Lower leg skin (tissue), 4 donors: ENCODE measurements around the gene EPM2A. TPM values are rescaled to one million over a fixed set of nuclear protein-coding genes. Genes with fewer than 3 reads are reported as not detected.

Experiments
- DNase-seq, 2 donors: peaks; one replicate each; pipeline ENCODE4 v3.0.0-alpha.2; 2019; ENCODE audit warnings: low spot score in 2 of 2
- H3K4me3 ChIP-seq: fragments of 200-600 bp; sonication (generic); 2 replicates; pipeline ENCODE4 v1.5.1; 2017; ENCODE audit warnings: mild to moderate bottlenecking, low read depth; ENCODE audit not compliant: poor library complexity, severe bottlenecking
- CTCF ChIP-seq, 3 donors: fragments of 450-650 bp; IDR thresholded peaks; one replicate each; pipeline ENCODE4 v1.5.1; 2016; ENCODE audit warnings: antibody characterized with exemption in 3 of 3, mild to moderate bottlenecking in 3 of 3, moderate library complexity in 2 of 3
- POLR2A ChIP-seq, 2 donors: fragments of 450-650 bp; IDR thresholded peaks; one replicate each; pipeline ENCODE4 v1.6.1; 2016 to 2017; ENCODE audit warnings: antibody characterized with exemption in 2 of 2, mild to moderate bottlenecking in 1 of 2, moderate library complexity in 1 of 2
- WGBS, 2 donors: methylation state at CpG; one replicate each; pipeline ENCODE4 v1.1.5; 2018; 5-methylcytosine and 5-hydroxymethylcytosine counted together
- intact Hi-C: fragments of 100-400 bp; cut with DNase I; formaldehyde crosslinking; loops from one replicate; pipeline ENCODE4 v1.15.0; 2023; ENCODE audit warnings: low total_unique reads
- total RNA-seq, 4 donors: library from RNA; depleted of rRNA; stranded (reverse); fragments of >200 nt; gene quantifications; one replicate each; pipeline ENCODE4 v1.1.0, GENCODE V29; 2016

EPM2A gene
- 10 to 100 TPM in 1 of 4 donors, 1 to 10 TPM in 3; 1.5 to 15.0 (median 7.1) TPM for total RNA-seq

- TF ChIP-seq CTCF (IDR thresholded peaks at IDR 0.05) (no peak), POLR2A (IDR thresholded peaks at IDR 0.05) (no peak)
- intact Hi-C loops, result no loop called here
- 1% methylated on average over 19 to 31 of the region's 69 CpGs for WGBS, 2 donors
- H3K4me3 ChIP-seq, result peak within 1 kb of the TSS; percentile 68
- DNase-seq, result peak; percentile 55 to 95
Measured at GRCh38 chr6:145735356-145736165, at the start of gene EPM2A. EPM2A (minus strand) TSS chr6:145735520; CDS start chr6:145735498, 22 bp downstream.

GRCh38 chr6:145784683-145785082 is 49.4 kb upstream of the EPM2A start:
- DNase-seq, result no peak
- intact Hi-C loops, result no loop called here
- no peak overlapping the region for H3K4me3 ChIP-seq
- TF ChIP-seq POLR2A (IDR thresholded peaks at IDR 0.05) (no peak), CTCF (IDR thresholded peaks at IDR 0.05) (no peak)
- WGBS, 2 donors, result 83 to 86% methylated on average over 1 of the region's 1 CpG

GRCh38 chr6:145783796-145784195 is 48.5 kb upstream of the EPM2A start:
- no peak for DNase-seq
- no peak overlapping the region for H3K4me3 ChIP-seq
- TF ChIP-seq CTCF (IDR thresholded peaks at IDR 0.05) (no peak), POLR2A (IDR thresholded peaks at IDR 0.05) (no peak)
- intact Hi-C loops, result no loop called here
- 85 to 88% methylated on average over 5 of the region's 5 CpGs for WGBS, 2 donors

DNA sequence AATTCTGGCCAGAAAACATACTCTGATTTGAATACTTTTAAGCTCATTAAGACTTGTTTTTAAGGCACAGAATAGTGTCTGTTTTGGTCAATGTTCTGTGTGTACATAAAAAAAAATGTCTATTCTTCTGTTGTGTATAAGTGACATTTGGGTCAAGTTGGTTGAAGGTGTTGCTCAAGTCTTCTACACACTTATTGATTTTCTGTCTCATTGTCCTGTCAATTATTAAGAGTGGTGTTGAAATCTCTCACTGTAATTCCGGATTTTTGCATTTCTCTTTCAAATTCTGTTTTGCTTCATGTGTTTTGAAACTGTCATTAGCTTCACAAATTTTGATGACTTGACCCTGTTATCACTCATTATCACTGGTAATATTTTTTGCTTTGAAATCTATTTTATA is 37.5 kb upstream of the EPM2A start:
- H3K4me3 ChIP-seq, result no peak overlapping the region
- intact Hi-C loops, result no loop called here
- 82 to 87% methylated on average over 1 of the region's 1 CpG for WGBS, 2 donors
- TF ChIP-seq CTCF (IDR thresholded peaks at IDR 0.05) (no peak), POLR2A (IDR thresholded peaks at IDR 0.05) (no peak)
- no peak for DNase-seq

GRCh38 chr6:145765449-145765848 is 30.1 kb upstream of the EPM2A start:
- intact Hi-C loops, result no loop called here
- TF ChIP-seq POLR2A (IDR thresholded peaks at IDR 0.05) (no peak), CTCF (IDR thresholded peaks at IDR 0.05) (no peak)
- DNase-seq, result no peak
- H3K4me3 ChIP-seq, result no peak overlapping the region

GRCh38 chr6:145763742-145764141 is 28.4 kb upstream of the EPM2A start:
- intact Hi-C loops, result no loop called here
- no peak for DNase-seq
- no peak for TF ChIP-seq CTCF (IDR thresholded peaks at IDR 0.05)
- TF ChIP-seq POLR2A (IDR thresholded peaks at IDR 0.05), result no peak
- no peak overlapping the region for H3K4me3 ChIP-seq
